ENCODE data around the gene XPO5. TPM values are rescaled to one million over a fixed set of nuclear protein-coding genes. Genes with fewer than 3 reads are reported as not detected.

Gene XPO5
- total and polyA plus RNA-seq, 9 of the 15 experiments (the other 6 are each of a cell fraction or from before 2014, with no cell fraction given): 36.0 to 170 (median 99.1) TPM

GRCh38 chr6:43608807-43609206, 33.0 kb upstream of the XPO5 start (continued):
- TF ChIP-seq TCF3 (CRISPR knock-in tag; IDR thresholded peaks at IDR 0.05): 0 out of 2 replicates have a peak, but pooled peaks have one; percentile 11
- TF ChIP-seq TAF15 (IDR thresholded peaks at IDR 0.05; ENCODE audit: low read depth, low read length): no peak
- TF ChIP-seq ASH1L (IDR thresholded peaks at IDR 0.05; ENCODE audit: borderline replicate concordance, low read depth, partially characterized antibody): no peak
- TF ChIP-seq ZNF280A (IDR thresholded peaks at IDR 0.05; ENCODE audit: low read depth, partially characterized antibody): no peak
- TF ChIP-seq ZBTB17 (CRISPR knock-in tag; IDR thresholded peaks at IDR 0.05): no peak
- TF ChIP-seq SPI1 (IDR thresholded peaks at IDR 0.05; ENCODE audit: borderline replicate concordance, low read depth, low read length): peak; percentile 97
- no peak for TF ChIP-seq PHF8 (IDR thresholded peaks at IDR 0.05; ENCODE audit: borderline replicate concordance, low read length)
- TF ChIP-seq DPF2 (IDR thresholded peaks at IDR 0.05): peak; percentile 24; the same call in 1 of the 2 replicates
- TF ChIP-seq MTA2 (IDR thresholded peaks at IDR 0.05; ENCODE audit: low read depth): 0 out of 2 replicates have a peak, but pooled peaks have one; percentile 25
- no peak for TF ChIP-seq PATZ1 (CRISPR knock-in tag; IDR thresholded peaks at IDR 0.05; ENCODE audit: borderline replicate concordance)
- TF ChIP-seq PML (IDR thresholded peaks at IDR 0.05; ENCODE audit: low read length): 0 out of 2 replicates have a peak, but pooled peaks have one; percentile 14
- TF ChIP-seq FOXK2 (conservative IDR thresholded peaks at IDR 0.05 in 1 of 2, IDR thresholded peaks at IDR 0.05 in 1 of 2; ENCODE audit: low read depth in 2 of 2): 0 out of 4 replicates have a peak, but pooled peaks of 1 of the 2 experiments have one; percentile 19
- peak; percentile 71; the same call in 1 of the 2 replicates for TF ChIP-seq ELF2 (CRISPR knock-in tag; IDR thresholded peaks at IDR 0.05)
- TF ChIP-seq ZBTB5 (IDR thresholded peaks at IDR 0.05): no peak
- peak; percentile 55 for TF ChIP-seq ARID1B (IDR thresholded peaks at IDR 0.05)
- no peak for TF ChIP-seq E2F1 (CRISPR knock-in tag; IDR thresholded peaks at IDR 0.05)
- no peak for TF ChIP-seq ZNF23 (CRISPR knock-in tag; IDR thresholded peaks at IDR 0.05)
- no peak for TF ChIP-seq XRCC5 (IDR thresholded peaks at IDR 0.05; ENCODE audit: low read depth, low read length)
